ENCODE data around the gene LMBRD2. TPM values are rescaled to one million over a fixed set of nuclear protein-coding genes. Genes with fewer than 3 reads are reported as not detected.
"Not testable (repeated sequence)": the region's sequence is repeated elsewhere in the genome, so short reads cannot be mapped to it uniquely, and the experiment has no call there.

The LMBRD2 gene
- total RNA-seq, 1 donor from 2014 or later = 6.9 TPM

DNA sequence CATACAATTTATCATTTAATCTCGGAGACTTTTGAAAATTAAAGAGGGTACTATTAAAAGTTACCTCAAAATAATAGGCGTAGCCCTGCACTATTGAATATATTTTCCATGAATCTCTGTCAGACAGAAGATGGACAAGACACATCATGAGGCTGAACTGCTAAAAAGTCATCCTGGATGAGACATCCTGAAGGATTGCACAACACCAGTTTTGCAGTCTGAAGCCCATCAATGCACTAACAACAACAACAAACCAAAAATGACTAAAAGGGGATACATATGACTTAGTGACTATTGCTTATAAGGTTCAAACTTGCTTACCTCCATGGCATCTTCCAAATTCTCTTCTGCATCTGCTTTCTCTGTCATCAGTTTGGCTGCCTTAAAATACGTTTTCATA, 15.7 kb downstream of the LMBRD2 start:
- H3K27ac Mint-ChIP-seq = no peak overlapping the region
- TF ChIP-seq, protein P1, sequence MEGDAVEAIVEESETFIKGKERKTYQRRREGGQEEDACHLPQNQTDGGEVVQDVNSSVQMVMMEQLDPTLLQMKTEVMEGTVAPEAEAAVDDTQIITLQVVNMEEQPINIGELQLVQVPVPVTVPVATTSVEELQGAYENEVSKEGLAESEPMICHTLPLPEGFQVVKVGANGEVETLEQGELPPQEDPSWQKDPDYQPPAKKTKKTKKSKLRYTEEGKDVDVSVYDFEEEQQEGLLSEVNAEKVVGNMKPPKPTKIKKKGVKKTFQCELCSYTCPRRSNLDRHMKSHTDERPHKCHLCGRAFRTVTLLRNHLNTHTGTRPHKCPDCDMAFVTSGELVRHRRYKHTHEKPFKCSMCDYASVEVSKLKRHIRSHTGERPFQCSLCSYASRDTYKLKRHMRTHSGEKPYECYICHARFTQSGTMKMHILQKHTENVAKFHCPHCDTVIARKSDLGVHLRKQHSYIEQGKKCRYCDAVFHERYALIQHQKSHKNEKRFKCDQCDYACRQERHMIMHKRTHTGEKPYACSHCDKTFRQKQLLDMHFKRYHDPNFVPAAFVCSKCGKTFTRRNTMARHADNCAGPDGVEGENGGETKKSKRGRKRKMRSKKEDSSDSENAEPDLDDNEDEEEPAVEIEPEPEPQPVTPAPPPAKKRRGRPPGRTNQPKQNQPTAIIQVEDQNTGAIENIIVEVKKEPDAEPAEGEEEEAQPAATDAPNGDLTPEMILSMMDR (IDR thresholded peaks at IDR 0.05; ENCODE audit: unreplicated experiment) = no peak
- H3K4me1 Mint-ChIP-seq (ENCODE audit: low read depth) = no peaks in the 10 kb centered on the region

DNA sequence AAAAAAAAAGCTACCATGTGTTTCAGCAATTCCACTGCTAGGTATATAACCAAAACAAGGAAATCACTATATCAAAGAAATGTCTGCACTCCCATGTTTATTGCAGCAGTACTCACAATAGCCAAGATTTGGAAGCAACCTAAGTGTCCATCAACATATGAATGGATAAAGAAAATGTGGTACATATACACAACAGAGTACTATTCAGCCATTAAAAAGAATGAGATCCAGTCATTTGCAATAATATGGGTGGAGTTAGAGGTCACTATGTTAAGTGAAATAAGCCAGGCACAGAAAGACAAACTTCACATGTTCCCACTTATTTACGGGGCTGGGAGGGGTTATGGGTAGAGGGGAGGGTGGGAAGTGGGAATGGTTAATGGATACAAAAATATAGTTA, 18.7 kb downstream of the LMBRD2 start:
- Mint-ChIP-seq H3K9me3 (ENCODE audit: low read depth) (peaks cover 13% of the 10 kb centered on the region), H3K36me3 (ENCODE audit: insufficient read depth) (peaks cover 22% of the 10 kb centered on the region)
- H3K4me1 Mint-ChIP-seq (ENCODE audit: low read depth); H3K27ac Mint-ChIP-seq; H3K27me3 Mint-ChIP-seq; DNase-seq (ENCODE audit: low spot score, unreplicated experiment); H3K4me3 Mint-ChIP-seq (ENCODE audit: low read depth): not testable (repeated sequence)

More for the DNA sequence above, 15.7 kb downstream of the LMBRD2 start:
- Mint-ChIP-seq H3K9me3 (ENCODE audit: low read depth) (peaks cover 4% of the 10 kb centered on the region), H3K36me3 (ENCODE audit: insufficient read depth) (peaks cover 12% of the 10 kb centered on the region), H3K4me3 (ENCODE audit: low read depth) (no peak overlapping the region), H3K27me3 (no peaks in the 10 kb centered on the region)
- no peak for DNase-seq (ENCODE audit: low spot score, unreplicated experiment)

DNA sequence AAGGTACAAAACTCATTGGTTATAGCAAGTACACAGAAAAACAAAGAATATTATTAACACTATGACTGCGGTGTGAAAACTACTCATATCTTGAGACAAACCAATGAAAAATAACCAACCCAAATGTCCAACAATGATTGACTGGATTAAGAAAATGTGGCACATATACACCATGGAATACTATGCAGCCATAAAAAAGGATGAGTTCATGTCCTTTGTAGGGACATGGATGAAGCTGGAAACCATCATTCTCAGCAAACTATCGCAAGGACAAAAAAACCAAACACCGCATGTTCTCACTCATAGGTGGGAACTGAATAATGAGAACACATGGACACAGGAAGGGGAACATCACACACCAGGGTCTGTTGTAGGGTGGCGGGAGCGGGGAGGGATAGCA, 22.0 kb downstream of the LMBRD2 start:
- not testable (repeated sequence) for H3K27me3 Mint-ChIP-seq; H3K4me1 Mint-ChIP-seq (ENCODE audit: low read depth); DNase-seq (ENCODE audit: low spot score, unreplicated experiment); H3K4me3 Mint-ChIP-seq (ENCODE audit: low read depth); H3K27ac Mint-ChIP-seq
- H3K9me3 Mint-ChIP-seq (ENCODE audit: low read depth) = peaks cover 13% of the 10 kb centered on the region
- peaks cover 25% of the 10 kb centered on the region for H3K36me3 Mint-ChIP-seq (ENCODE audit: insufficient read depth)

DNA sequence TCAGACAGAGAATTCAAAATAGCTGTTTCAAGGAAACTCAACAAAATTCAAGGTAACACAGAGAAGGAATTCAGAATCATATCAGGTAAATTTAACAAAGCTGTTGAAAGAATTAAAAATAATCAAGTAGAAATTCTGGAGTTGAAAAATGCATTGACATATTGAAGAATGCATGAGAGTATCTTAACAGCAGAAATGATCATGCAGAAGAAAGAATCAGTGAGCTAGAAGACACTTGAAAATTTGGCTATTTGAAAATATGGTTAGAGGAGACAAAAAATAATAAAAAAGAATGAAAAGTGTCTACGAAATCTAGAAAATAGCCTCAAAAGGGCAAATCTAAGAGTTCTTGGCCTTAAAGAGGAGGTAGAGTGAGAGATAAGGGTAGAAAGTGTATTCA, 22.9 kb downstream of the LMBRD2 start:
- Mint-ChIP-seq H3K27me3 (no peaks in the 10 kb centered on the region), H3K9me3 (ENCODE audit: low read depth) (peaks cover 13% of the 10 kb centered on the region), H3K4me3 (ENCODE audit: low read depth) (no peak overlapping the region), H3K27ac (no peak overlapping the region), H3K36me3 (ENCODE audit: insufficient read depth) (peaks cover 25% of the 10 kb centered on the region), H3K4me1 (ENCODE audit: low read depth) (peaks cover 4% of the 10 kb centered on the region)
- no peak for DNase-seq (ENCODE audit: low spot score, unreplicated experiment)
- TF ChIP-seq, protein P1 (IDR thresholded peaks at IDR 0.05; ENCODE audit: unreplicated experiment) = no peak

DNA sequence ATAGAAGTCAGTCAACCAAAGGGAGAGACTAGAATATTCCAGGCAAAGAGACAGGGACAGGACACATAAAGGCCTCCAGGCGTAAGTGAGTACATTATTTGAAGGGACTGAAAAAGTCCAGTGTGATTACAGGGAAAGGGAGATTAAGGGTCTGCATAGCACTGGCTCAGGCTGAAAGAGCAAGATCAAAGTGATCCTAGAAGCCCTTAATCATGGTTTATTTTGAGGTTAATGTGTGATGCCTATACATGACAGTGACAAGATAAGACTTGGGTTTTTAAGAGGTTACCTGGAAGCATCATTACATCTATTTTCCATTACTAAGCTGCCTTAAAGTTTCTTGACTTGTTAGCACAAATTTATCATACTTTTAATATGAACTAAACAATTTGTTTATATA, 25.8 kb downstream of the LMBRD2 start:
- Mint-ChIP-seq H3K27me3 (no peaks in the 10 kb centered on the region), H3K9me3 (ENCODE audit: low read depth) (peaks cover 9% of the 10 kb centered on the region), H3K4me1 (ENCODE audit: low read depth) (peaks cover 4% of the 10 kb centered on the region), H3K36me3 (ENCODE audit: insufficient read depth) (peaks cover 17% of the 10 kb centered on the region), H3K27ac (no peak overlapping the region), H3K4me3 (ENCODE audit: low read depth) (no peak overlapping the region)
- TF ChIP-seq, protein P1 (IDR thresholded peaks at IDR 0.05; ENCODE audit: unreplicated experiment) = no peak
- DNase-seq (ENCODE audit: low spot score, unreplicated experiment) = no peak

DNA sequence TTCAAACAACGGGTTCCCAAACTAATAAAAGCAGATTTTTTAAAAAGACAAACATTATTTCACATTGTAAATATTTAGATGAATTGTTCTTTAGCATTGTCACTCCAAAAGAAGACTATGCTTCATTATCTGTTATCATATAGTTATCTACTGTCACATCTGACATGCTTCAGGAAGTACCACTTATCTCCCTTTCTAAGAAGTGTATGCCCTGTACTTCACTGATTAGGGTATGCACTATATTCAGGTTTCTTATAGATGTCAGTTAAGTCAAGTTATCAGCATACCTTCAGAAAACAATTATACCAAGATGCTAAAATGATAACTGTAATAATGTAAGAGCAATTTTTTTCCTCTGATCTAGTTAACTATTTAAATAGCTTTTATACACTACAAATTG, 40.4 kb downstream of the LMBRD2 start:
- no peaks in the 10 kb centered on the region for H3K27me3 Mint-ChIP-seq
- H3K4me3 Mint-ChIP-seq (ENCODE audit: low read depth) = no peak overlapping the region
- H3K36me3 Mint-ChIP-seq (ENCODE audit: insufficient read depth) = peaks cover 11% of the 10 kb centered on the region

More for the DNA sequence above, 40.4 kb downstream of the LMBRD2 start:
- no peak for DNase-seq (ENCODE audit: low spot score, unreplicated experiment)
- no peak overlapping the region for H3K27ac Mint-ChIP-seq
- peaks cover 19% of the 10 kb centered on the region for H3K4me1 Mint-ChIP-seq (ENCODE audit: low read depth)
- TF ChIP-seq, protein P1 (IDR thresholded peaks at IDR 0.05; ENCODE audit: unreplicated experiment) = no peak
- H3K9me3 Mint-ChIP-seq (ENCODE audit: low read depth) = no peaks in the 10 kb centered on the region

Data from progenitor cell of endocrine pancreas (in vitro differentiated cells).